Tibial nerve (tissue), 4 donors: ENCODE measurements around the gene GPX6. TPM values are rescaled to one million over a fixed set of nuclear protein-coding genes. Genes with fewer than 3 reads are reported as not detected.
"Not testable (repeated sequence)": the region's sequence is repeated elsewhere in the genome, so short reads cannot be mapped to it uniquely, and the experiment has no call there.

Experiments used
- DNase-seq, 2 donors: peaks; one replicate each; pipeline ENCODE4 v3.0.0-alpha.2; 2019; ENCODE audit warnings: low spot score in 2 of 2
- H3K27ac ChIP-seq, 4 donors: fragments of 200-600 bp; sonication (generic) in 3 of 4; one replicate each; pipeline ENCODE4 v1.5.1; 2017 to 2019; ENCODE audit warnings: mild to moderate bottlenecking in 1 of 4
- H3K27me3 ChIP-seq, 2 donors: fragments of 200-600 bp; sonication (generic) in 1 of 2; one replicate each; pipeline versions ENCODE4 v1.5.1 to v1.6.0; 2017 to 2019
- H3K36me3 ChIP-seq, 3 donors: fragments of 200-600 bp; sonication (generic); one replicate each; pipeline ENCODE4 v1.5.1; 2018 to 2019
- H3K4me1 ChIP-seq, 4 donors: fragments of 200-600 bp; sonication (generic) in 3 of 4; one replicate each; pipeline ENCODE4 v1.5.1; 2017 to 2019
- H3K4me3 ChIP-seq, 4 donors: fragments of 200-600 bp; sonication (generic) in 3 of 4; one replicate each; pipeline ENCODE4 v1.5.1; 2017 to 2019; ENCODE audit warnings: mild to moderate bottlenecking in 1 of 4, moderate library complexity in 1 of 4
- H3K9me3 ChIP-seq, 4 donors: fragments of 200-600 bp; sonication (generic) in 3 of 4; one replicate each; pipeline ENCODE4 v1.5.1; 2017 to 2019
- CTCF ChIP-seq, 5 experiments: fragments of 200-600 bp in 3 of 5; fragments of 450-650 bp in 2 of 5; sonication (generic) in 3 of 5; IDR thresholded peaks; one replicate each; pipeline ENCODE4 v1.5.1; 2016 to 2019; ENCODE audit warnings: antibody characterized with exemption in 5 of 5, mild to moderate bottlenecking in 3 of 5, moderate library complexity in 2 of 5
- EP300 ChIP-seq, 2 donors: sonication (generic); formaldehyde crosslinking; IDR thresholded peaks; one replicate each; pipeline ENCODE4 v1.6.1; 2017; ENCODE audit warnings: antibody characterized with exemption in 2 of 2, mild to moderate bottlenecking in 1 of 2
- POLR2A ChIP-seq, 2 donors: fragments of 450-650 bp; IDR thresholded peaks; one replicate each; pipeline ENCODE4 v1.6.1; 2017; ENCODE audit warnings: antibody characterized with exemption in 2 of 2, mild to moderate bottlenecking in 2 of 2, moderate library complexity in 2 of 2
- WGBS, 2 donors: methylation state at CpG; one replicate each; pipeline ENCODE4 v1.1.5; 2018; 5-methylcytosine and 5-hydroxymethylcytosine counted together
- total RNA-seq, 4 donors: library from RNA; depleted of rRNA; stranded (reverse); fragments of >200 nt; gene quantifications; one replicate each; pipeline ENCODE4 v1.1.0, GENCODE V29; 2016

Gene GPX6
- total RNA-seq, 4 donors from 2014 or later = not detected

- H3K4me1 ChIP-seq = peaks cover 0 to 6% (median 0%) of the 10 kb centered on the region in 4 donors
- TF ChIP-seq EP300 (IDR thresholded peaks at IDR 0.05) = no peak
- no peak for TF ChIP-seq CTCF (IDR thresholded peaks at IDR 0.05)
- TF ChIP-seq POLR2A (IDR thresholded peaks at IDR 0.05) = no peak
- no peak overlapping the region for H3K4me3 ChIP-seq
- H3K36me3 ChIP-seq = no peaks in the 10 kb centered on the region
- DNase-seq = no peak
- WGBS, 2 donors = 47 to 64% methylated on average over 12 of the region's 12 CpGs
- H3K9me3 ChIP-seq = peaks cover 0 to 3% (median 0%) of the 10 kb centered on the region in 4 donors
- no peak overlapping the region for H3K27ac ChIP-seq
- H3K27me3 ChIP-seq = peaks cover 0 to 20% of the 10 kb centered on the region in 2 donors
Measured at GRCh38 chr6:28478518-28478917, 37.1 kb downstream of the GPX6 start.

GRCh38 chr6:28474441-28475219, 41.0 kb downstream of the GPX6 start:
- no peak for DNase-seq

GRCh38 chr6:28469153-28469745, 46.3 kb downstream of the GPX6 start:
- H3K4me3 ChIP-seq, H3K9me3 ChIP-seq, H3K36me3 ChIP-seq, DNase-seq, H3K27ac ChIP-seq, H3K4me1 ChIP-seq: not testable (repeated sequence)
- WGBS, 2 donors = 92 to 95% methylated on average over 14 to 37 of the region's 45 CpGs
- H3K27me3 ChIP-seq = peaks cover 0 to 19% of the 10 kb centered on the region in 2 donors

More at GRCh38 chr6:28474441-28475219, 41.0 kb downstream of the GPX6 start:
- no peak overlapping the region for H3K27ac ChIP-seq
- peaks cover 0 to 6% (median 0%) of the 10 kb centered on the region in 4 donors for H3K4me1 ChIP-seq
- no peaks in the 10 kb centered on the region for H3K36me3 ChIP-seq
- 4 to 5% methylated on average over 18 of the region's 18 CpGs for WGBS, 2 donors
- H3K27me3 ChIP-seq = peaks cover 0 to 14% of the 10 kb centered on the region in 2 donors
- peaks cover 0 to 3% (median 0%) of the 10 kb centered on the region in 4 donors for H3K9me3 ChIP-seq
- peak overlapping the region in 1 of 4 donors; percentile 15 for H3K4me3 ChIP-seq
- TF ChIP-seq CTCF (IDR thresholded peaks at IDR 0.05) (no peak), POLR2A (IDR thresholded peaks at IDR 0.05) (no peak), EP300 (IDR thresholded peaks at IDR 0.05) (no peak)

GRCh38 chr6:28468056-28468455, 47.5 kb downstream of the GPX6 start:
- Histone ChIP-seq H3K4me1 (no peaks in the 10 kb centered on the region), H3K4me3 (no peak overlapping the region), H3K36me3 (no peaks in the 10 kb centered on the region), H3K9me3 (peaks cover 0 to 9% (median 0%) of the 10 kb centered on the region in 4 donors), H3K27me3 (peaks cover 0 to 27% of the 10 kb centered on the region in 2 donors), H3K27ac (no peak overlapping the region)
- TF ChIP-seq POLR2A (IDR thresholded peaks at IDR 0.05) = no peak
- no peak for TF ChIP-seq CTCF (IDR thresholded peaks at IDR 0.05)
- no peak for TF ChIP-seq EP300 (IDR thresholded peaks at IDR 0.05)
- 70 to 85% methylated on average over 7 of the region's 7 CpGs for WGBS, 2 donors
- no peak for DNase-seq

GRCh38 chr6:28462401-28462800, 53.2 kb downstream of the GPX6 start:
- whole genome bisulfite sequencing, 2 donors = 28 to 29% methylated on average over 2 of the region's 2 CpGs
- Histone ChIP-seq H3K9me3 (no peaks in the 10 kb centered on the region), H3K27me3 (peaks cover 0 to 60% of the 10 kb centered on the region in 2 donors), H3K4me3 (no peak overlapping the region), H3K4me1 (no peaks in the 10 kb centered on the region), H3K27ac (no peak overlapping the region), H3K36me3 (no peaks in the 10 kb centered on the region)
- TF ChIP-seq EP300 (IDR thresholded peaks at IDR 0.05) (no peak), POLR2A (IDR thresholded peaks at IDR 0.05) (no peak), CTCF (IDR thresholded peaks at IDR 0.05) (no peak)
- DNase-seq = no peak
